HG03558 (cell line): Measurements from ENCODE around the gene GPC3.
"Not testable (repeated sequence)": the region's sequence is repeated elsewhere in the genome, so short reads cannot be mapped to it uniquely, and the experiment has no call there.

ENCODE experiments used
- ATAC-seq: cut with Tn5 transposase; IDR thresholded peaks from one replicate; pipeline ENCODE4 v1.9.1; 2021; ENCODE audit warnings: moderate number of reproducible peaks; ENCODE audit not compliant: unreplicated experiment; ENCODE audit errors: extremely low read depth

The GPC3 gene

GRCh38 chrX:133720269-133720668 lies 265.1 kb downstream of the GPC3 start:
- ATAC-seq, result not testable (repeated sequence)

- no peak for ATAC-seq
Observed at GRCh38 chrX:133715715-133716114, 269.7 kb downstream of the GPC3 start.

GRCh38 chrX:133709501-133709900 lies 275.9 kb downstream of the GPC3 start:
- no peak for ATAC-seq

GRCh38 chrX:133706890-133707289 lies 278.5 kb downstream of the GPC3 start:
- no peak for ATAC-seq

GRCh38 chrX:133702230-133702629 lies 283.2 kb downstream of the GPC3 start:
- no peak for ATAC-seq

- ATAC-seq, result no peak
Observed at GRCh38 chrX:133699023-133699728, 286.2 kb downstream of the GPC3 start.

- no peak for ATAC-seq
Observed at GRCh38 chrX:133698298-133698697, 287.1 kb downstream of the GPC3 start.

- ATAC-seq, result no peak
Observed at GRCh38 chrX:133697656-133698055, 287.7 kb downstream of the GPC3 start.

- no peak for ATAC-seq
Observed at GRCh38 chrX:133689997-133690599, 295.3 kb downstream of the GPC3 start.

- ATAC-seq, result no peak
Observed at GRCh38 chrX:133685822-133686221, 299.6 kb downstream of the GPC3 start.

- ATAC-seq, result no peak
Observed at GRCh38 chrX:133681897-133682296, 303.5 kb downstream of the GPC3 start.

GRCh38 chrX:133681421-133681820 lies 304.0 kb downstream of the GPC3 start:
- ATAC-seq, result no peak

- no peak for ATAC-seq
Observed at GRCh38 chrX:133677123-133678063, 308.0 kb downstream of the GPC3 start.

GRCh38 chrX:133676344-133677122 lies 308.9 kb downstream of the GPC3 start:
- ATAC-seq, result no peak

GRCh38 chrX:133674726-133675470 lies 310.5 kb downstream of the GPC3 start:
- ATAC-seq, result no peak

GRCh38 chrX:133670383-133670782 lies 315.0 kb downstream of the GPC3 start:
- no peak for ATAC-seq

GRCh38 chrX:133669214-133669613 lies 316.2 kb downstream of the GPC3 start:
- ATAC-seq, result no peak

GRCh38 chrX:133668225-133668931 lies 317.0 kb downstream of the GPC3 start:
- no peak for ATAC-seq

GRCh38 chrX:133666256-133666655 lies 319.1 kb downstream of the GPC3 start:
- ATAC-seq, result no peak
